Endometrial microvascular endothelial cells (primary cell): ENCODE data around the gene DES. TPM values are rescaled to one million over a fixed set of nuclear protein-coding genes. Genes with fewer than 3 reads are reported as not detected.

Experiments used
- total RNA-seq: library from RNA; depleted of rRNA; stranded (reverse); fragments of >200 nt; gene quantifications from one replicate; pipeline ENCODE4 v1.2.3, GENCODE V29; 2015; ENCODE audit errors: inconsistent ontology term

DES gene
- total RNA-seq, 1 donor from 2014 or later, result not detected

Other genes with a start within 250 kb of the DES start
- 0.19 TPM for gene SLC23A3, start 248.3 kb upstream of the DES start, total RNA-seq
- 32.7 TPM for gene CNPPD1, start 241.5 kb upstream of the DES start, total RNA-seq
- gene RETREG2, start 240.1 kb upstream of the DES start, total RNA-seq, result 54.4 TPM
- 24.1 TPM for gene ZFAND2B, start 211.6 kb upstream of the DES start, total RNA-seq
- 24.8 TPM for gene ABCB6, start 199.4 kb upstream of the DES start, total RNA-seq
- 73.2 TPM for gene ATG9A, start 188.7 kb upstream of the DES start, total RNA-seq
- gene ANKZF1, start 188.6 kb upstream of the DES start, total RNA-seq, result 27.1 TPM
- 9.3 TPM for gene GLB1L, start 172.9 kb upstream of the DES start, total RNA-seq
- gene STK16, start 172.9 kb upstream of the DES start, total RNA-seq, result 5.5 TPM
- not detected for gene TUBA4B, start 165.1 kb upstream of the DES start, total RNA-seq
- gene TUBA4A, start 164.5 kb upstream of the DES start, total RNA-seq, result 18.4 TPM
- 29.9 TPM for gene DNAJB2, start 139.0 kb upstream of the DES start, total RNA-seq
- not detected for gene PTPRN, start 109.0 kb upstream of the DES start, total RNA-seq
- not detected for gene RESP18, start 85.6 kb upstream of the DES start, total RNA-seq
- 86.0 TPM for gene DNPEP, start 30.5 kb upstream of the DES start, total RNA-seq
- not detected for gene SPEG, start 16.5 kb downstream of the DES start, total RNA-seq
- gene GMPPA, start 80.5 kb downstream of the DES start, total RNA-seq, result 32.0 TPM
- gene ASIC4, start 96.1 kb downstream of the DES start, total RNA-seq, result not detected
- gene CHPF, start 125.4 kb downstream of the DES start, total RNA-seq, result 3.4 TPM
- not detected for gene TMEM198, start 125.7 kb downstream of the DES start, total RNA-seq
- 3.3 TPM for gene OBSL1, start 153.2 kb downstream of the DES start, total RNA-seq
- not detected for gene INHA, start 153.9 kb downstream of the DES start, total RNA-seq
- gene STK11IP, start 179.5 kb downstream of the DES start, total RNA-seq, result 15.3 TPM
- gene SLC4A3, start 209.3 kb downstream of the DES start, total RNA-seq, result not detected